DND-41 (cell line): ENCODE data around the gene OSCAR.

Experiments used
- CTCF ChIP-seq: IDR thresholded peaks from 2 replicates; pipeline ENCODE4 v1.5.1; 2012; ENCODE audit warnings: borderline replicate concordance, low read length, moderate library complexity, mild to moderate bottlenecking; ENCODE audit not compliant: poor library complexity, severe bottlenecking; ENCODE audit errors: extremely low read depth
- EZH2 ChIP-seq: IDR thresholded peaks from 3 replicates; pipeline ENCODE4 v1.6.1; 2012; ENCODE audit warnings: borderline replicate concordance, low read depth, mild to moderate bottlenecking, moderate library complexity, low read length, inconsistent platforms; ENCODE audit not compliant: severe bottlenecking

- no peak for TF ChIP-seq CTCF
- TF ChIP-seq EZH2, result no peak
These were observed 23.3 kb downstream of the OSCAR start for GRCh38 chr19:54077334-54077733.
